ENCODE data around the gene NUDT6.

The NUDT6 gene

DNA sequence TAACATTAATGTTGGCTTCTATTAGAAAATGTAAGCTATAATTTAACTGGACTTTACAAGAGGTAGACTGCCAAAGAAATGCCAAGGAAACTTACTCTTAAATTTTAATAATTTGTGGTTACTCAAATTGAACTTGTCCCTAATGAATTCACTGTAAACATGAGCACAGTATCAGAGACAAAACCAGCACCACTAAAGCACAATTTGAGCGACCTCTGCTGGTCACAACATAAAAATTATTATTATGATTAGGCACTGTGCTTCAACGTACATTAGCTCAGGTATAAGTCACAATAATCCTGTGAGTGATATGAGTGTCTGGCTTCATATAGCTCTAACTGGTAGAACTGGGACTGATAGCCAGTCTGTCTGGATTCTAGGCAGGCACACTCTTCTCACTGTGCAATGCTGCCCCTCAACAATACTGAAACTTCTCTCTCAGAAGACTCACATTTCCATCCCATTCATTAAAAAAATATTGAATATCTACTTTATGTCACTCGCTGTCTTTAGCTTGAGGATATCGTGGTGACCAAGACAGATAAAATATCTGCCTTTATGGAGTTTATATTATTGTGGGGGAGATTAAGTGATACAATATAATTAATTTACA lies 8.0 kb downstream of the NUDT6 start:
- DNase-seq, result no peak

DNA sequence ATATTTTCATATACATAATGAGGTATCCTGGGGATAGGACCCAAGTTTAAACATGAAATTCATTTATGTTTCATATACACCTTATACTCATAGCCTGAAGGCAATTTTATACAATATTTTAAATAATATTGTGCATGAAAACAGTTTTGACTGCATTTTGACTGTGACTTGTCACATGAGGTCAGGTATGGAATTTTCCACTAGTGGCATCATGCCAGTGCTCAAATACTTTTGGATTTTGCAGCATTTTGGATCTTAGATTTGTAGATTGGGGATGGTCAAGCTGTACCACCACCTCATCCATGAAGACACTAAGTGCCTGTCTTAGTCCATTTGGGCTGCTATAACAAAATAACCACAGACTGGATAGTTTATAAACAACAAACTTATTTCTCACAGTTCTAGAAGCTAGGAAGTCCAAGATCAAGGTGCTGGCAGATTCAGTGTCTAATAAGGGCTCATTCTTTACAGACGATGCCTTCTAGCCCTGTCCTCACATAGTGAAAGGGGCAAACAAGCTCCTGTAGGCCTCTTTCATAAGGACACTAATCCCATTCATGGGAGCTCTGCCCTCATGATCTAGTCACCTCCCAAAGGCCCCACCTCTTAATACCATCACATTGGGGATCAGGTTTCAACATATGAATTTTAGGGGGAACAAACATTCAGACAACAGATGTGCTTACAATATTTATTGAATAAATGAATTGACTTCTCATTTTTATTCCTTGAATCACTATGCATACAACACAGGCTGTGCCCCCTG lies 9.4 kb downstream of the NUDT6 start:
- no peak for DNase-seq

DNA sequence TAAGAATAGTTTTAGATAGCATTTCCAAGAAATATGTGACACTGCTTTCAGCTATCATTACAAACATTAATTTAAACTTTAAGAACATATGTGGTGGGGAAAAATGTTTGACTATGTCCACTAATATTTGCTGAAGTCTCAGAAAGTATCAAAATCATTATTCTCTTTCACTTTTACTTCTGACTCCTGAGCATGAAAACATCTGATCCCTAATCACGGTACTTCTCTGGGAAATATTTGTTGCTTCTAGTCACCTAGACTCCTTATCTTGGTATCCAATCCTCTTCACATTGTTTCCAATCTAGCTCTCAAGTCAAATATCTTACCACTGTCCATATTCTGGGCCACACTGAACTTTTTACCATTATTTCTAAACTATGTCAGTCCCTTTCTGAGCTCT lies 10.8 kb downstream of the NUDT6 start:
- no peak for DNase-seq

DNA sequence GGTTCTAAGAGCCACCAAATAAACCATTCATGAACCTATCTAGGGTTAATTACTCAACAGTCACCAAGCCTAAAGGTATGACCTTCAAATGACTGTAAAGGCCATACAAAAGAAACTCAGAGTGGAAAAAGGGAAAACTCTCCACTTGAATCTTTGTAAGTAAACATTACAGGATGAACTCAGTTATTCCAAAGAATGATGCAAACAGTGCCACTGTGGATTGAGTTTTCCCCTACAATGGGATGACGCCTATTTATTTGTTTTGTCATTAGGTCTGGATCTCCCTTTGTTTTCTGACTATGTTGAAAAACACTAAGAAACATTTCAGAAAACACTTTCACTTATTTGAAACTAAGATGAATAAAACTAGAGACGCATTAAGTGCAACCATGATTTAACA lies 12.7 kb downstream of the NUDT6 start:
- DNase-seq, result no peak

DNA sequence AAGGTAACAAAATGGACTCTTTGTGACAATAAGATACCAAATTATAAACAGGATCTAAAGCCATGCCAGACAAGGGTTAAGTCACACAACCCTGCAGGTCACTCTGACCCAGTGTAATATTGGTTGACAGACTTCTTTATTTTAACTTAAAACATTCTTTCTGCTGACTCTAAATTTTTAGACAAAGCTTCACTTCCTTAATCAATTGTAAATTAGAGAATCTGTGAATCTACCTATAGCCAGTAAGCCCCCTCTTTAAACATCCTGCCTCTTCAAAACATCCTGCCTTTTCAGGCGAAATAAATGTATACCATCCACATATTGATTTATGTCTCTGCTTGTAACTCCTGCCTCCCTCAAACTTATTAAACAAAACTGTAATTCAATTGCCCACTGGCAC lies 14.2 kb downstream of the NUDT6 start:
- DNase-seq, result no peak

DNA sequence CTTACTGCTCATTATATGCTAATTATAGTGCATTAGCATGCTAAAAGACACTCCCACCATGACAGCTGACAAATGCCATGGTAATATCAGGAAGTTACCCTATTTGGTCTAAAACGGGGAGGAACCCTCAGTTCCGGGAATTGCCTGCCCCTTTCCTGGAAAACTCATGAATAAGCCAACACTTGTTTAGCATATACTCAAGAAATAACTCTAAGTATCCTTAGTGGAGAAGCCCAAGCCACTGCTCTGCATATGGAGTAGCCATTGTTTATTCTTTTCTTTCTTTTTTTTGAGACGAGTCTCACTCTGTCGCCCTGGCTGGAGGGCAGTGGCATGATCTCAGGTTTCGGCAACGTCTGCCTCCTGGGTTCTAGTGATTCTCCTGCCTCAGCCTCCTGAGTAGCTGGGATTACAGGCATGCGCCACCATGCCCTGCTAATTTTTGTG lies 15.5 kb downstream of the NUDT6 start:
- DNase-seq, result no peak

DNA sequence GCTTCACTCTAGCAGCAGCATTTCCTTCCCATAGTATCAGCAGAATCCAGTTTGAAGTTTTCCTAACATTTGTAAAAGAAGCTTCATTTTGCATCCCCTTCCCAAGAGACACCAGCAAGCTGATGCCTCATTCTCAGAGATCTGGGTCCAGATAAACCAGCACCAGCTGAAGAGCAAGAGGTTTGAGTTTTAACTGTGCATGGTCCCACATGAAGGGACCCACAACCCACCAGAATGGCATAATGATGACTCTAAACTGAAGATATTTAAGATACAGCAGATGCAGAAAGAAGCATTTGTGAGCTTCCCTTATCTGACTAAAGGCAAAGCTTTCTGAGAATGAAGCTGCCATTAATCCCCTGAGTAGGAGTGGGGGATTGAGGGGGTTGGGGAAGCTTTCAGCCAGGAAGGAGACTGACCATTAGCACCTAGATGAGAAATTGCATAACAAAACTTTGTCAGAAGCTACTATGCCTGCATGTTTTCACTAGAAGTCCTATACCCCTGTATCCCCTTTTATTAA lies 18.6 kb downstream of the NUDT6 start:
- DNase-seq, result no peak

DNA sequence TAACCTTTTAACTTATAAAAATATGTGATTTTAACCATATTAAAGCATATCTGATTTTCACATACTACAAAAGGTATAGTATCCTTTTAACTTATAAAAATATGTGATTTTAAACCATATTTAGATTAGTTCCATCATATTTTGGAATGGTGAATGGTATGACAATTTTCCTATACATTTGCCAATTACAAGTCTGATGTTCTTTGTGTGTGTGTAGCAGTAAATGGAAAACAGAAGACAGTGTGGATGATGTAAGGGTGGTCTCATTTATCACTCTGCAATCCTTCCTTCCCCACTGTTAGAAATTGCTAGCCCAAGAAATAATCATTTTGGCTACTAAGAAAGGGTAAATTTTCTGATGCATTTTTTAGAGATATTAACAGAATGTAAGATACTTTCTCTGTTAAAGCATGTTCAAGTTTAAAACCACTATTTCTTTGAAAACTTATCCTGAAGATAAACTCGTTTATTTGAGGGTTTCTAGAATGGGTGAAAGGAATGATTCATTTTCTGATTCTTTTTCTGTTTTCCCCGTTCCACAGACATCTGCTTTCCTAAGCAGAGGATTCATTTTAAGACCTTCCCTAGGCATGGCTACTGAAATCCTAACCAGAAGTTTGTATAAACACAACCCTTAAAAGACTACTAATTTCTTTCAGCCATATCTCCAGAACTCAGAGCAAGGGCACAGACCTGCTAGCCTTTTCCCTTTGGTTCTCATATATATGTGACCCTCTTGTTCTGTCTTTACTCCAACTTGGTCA lies 21.0 kb downstream of the NUDT6 start:
- no peak for DNase-seq

DNA sequence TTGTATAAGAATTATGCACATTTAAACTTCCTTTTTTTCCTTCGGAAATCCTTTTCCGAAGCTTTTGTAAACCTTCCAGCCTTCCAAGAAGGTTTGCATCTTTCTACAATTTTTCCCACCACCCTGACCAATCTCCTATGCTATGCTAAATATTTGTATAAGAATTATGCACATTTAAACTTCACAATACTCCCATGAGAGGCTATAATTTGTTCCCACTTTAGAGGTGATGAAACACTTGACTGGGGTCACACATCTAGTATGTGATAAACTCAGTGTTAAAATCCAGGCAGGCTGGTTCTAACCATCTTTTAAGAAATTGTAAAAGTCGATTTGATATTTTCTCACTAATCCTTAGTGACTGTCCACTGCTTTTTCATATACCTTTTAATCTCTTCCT lies 22.1 kb downstream of the NUDT6 start:
- no peak for DNase-seq

DNA sequence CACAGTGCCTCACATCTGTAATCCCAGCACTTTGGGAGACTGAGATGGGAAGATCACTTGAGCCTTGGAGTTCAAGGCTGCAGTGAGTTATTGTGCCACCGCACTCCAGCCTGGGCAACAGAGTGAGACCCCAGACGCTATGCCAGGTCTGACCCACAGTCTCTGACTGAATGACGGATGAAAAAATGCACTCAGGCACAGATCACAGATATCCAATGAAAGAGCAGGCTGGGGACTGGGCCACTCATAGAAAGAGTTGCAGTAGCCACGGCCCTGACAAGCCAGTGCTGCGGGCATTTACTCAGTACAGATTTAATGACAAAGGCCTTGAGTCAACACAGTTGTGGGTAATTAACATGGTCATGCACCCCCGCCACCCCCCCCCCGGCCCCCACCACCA lies 22.7 kb downstream of the NUDT6 start:
- DNase-seq, result no peak

DNA sequence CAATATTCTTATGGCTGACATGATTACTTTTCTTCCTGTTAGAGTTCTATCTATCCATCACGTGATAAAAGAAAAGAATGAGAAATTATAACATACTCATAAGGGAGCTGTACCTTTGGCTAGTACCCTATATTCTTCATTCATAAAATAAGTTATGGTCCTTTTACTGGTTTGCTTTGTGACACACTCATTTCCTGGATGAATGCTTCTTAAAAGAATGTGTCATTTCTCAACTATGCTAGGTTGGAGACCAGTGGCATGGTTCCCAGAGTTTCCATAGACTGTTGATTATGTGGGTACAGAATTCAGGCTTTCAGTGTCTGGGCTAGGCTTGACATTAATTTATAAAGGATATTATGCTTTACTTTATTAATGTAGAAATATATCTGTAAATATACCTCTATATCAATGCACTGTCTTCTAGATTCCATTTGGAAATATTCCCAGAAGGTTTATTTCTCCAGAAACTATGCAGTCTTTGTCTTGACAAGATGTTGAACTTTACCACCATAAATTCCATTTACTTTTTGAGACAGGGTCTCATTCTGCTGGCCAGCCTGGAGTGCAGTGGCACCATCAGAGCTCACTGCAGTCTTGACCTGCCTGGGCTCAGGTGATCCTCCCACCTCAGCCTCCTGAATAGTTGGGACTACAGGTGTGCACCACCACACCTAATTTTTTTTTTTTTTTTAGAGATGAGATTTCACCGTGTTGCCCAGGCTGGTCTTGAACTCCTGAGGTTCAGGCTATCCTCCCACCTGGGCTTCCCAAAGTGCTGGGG lies 23.8 kb downstream of the NUDT6 start:
- no peak for DNase-seq

DNA sequence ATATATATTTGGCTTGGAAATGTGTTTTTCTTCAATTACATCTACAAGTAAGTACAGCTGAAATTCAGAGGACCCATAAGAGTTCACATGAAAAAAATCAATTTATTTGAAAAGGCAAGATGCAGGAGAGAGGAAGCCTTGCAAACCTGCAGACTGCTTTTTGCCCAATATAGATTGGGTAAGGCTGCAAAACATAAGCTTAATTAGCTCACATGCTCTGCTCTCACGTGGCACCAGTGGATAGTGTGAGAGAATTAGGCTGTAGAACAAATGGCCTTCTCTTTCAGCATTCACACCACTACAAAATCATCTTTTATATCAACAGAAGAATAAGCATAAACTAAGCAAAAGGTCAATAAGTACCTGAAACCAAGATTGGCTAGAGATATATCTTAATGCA lies 26.1 kb downstream of the NUDT6 start:
- DNase-seq, result no peak

DNA sequence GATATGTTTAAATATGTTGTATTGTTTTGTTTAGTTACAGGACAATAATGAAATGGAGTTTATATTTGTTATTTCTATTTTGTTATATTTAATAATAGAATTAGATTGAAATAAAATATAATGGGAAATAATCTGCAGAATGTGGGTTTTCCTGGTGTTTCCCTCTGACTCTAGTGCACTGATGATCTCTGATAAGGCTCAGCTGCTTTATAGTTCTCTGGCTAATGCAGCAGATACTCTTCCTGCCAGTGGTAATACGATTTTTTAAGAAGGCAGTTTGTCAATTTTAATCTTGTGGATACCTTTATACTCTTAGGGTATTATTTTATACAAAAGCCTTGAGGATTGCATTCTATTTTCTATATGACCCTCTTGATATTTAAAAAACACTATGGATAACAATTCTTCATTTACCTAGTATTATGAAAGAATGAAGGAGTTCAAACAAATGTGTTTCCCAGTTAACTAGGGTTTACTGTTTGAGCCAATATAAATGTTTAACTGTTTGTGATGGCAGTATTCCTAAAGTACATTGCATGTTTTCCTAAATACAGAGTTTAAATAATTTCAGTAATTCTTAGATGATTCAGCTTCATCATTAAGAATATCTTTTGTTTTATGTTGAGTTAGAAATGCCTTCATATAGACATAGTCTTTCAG lies 26.9 kb downstream of the NUDT6 start:
- DNase-seq, result no peak

DNA sequence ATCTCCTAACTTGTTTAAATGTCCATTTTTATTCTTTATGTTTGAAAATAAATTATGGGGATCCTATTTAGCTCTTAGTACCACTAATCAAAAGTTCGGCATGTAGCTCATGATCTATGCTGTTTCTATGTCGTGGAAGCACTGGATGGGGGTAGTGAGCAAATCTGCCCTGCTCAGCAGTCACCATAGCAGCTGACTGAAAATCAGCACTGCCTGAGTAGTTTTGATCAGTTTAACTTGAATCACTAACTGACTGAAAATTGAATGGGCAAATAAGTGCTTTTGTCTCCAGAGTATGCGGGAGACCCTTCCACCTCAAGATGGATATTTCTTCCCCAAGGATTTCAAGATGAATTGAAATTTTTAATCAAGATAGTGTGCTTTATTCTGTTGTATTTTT lies 27.6 kb downstream of the NUDT6 start:
- DNase-seq, result no peak

DNA sequence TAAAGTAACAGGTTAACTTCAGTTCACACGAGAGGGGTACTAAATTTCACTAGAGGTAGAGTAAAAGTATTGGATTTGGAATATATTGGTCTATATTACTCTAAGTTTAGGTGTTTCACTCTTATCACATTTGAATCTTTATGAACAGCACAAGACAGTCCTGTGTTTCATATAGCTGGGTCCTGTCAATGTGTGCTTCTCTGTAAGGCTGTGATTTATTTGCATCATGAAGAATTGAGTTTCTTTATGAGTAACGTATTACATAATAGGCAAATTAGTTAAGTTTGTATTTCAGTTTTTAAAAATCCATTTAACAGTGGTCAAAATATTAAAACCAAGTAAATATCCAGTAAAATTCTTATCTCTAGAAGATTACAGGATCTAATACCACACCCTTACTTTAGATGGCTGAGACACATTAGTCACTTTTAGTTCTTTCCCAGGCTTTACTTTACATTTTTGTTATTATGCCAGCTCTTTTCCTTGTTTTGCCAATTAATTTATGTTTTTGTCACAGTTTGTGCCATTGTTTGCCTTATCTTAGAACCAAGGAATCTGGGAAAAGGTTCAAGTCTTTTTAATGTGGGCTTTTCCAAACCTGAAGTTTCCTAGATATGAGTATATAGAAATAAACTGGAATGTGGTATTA lies 32.1 kb downstream of the NUDT6 start:
- no peak for DNase-seq

DNA sequence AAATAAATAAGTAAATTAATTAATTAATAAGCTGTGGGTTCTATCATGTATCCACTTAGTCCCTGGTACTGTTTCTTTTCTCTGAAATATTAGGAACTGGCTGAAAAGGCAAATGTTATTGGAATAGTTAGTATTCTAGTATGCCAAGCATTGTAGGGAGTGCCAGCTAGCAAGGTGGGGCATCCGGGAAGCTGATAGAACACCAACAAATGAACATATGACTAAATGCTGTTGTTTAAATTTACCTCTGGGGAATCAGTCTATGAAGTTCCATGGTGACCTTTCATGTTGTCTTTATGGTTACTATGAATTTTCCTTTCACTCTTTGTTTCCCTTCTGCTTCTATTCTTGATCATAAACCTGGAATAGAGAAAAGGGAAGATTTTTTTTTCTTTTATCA lies 32.7 kb downstream of the NUDT6 start:
- DNase-seq, result no peak

DNA sequence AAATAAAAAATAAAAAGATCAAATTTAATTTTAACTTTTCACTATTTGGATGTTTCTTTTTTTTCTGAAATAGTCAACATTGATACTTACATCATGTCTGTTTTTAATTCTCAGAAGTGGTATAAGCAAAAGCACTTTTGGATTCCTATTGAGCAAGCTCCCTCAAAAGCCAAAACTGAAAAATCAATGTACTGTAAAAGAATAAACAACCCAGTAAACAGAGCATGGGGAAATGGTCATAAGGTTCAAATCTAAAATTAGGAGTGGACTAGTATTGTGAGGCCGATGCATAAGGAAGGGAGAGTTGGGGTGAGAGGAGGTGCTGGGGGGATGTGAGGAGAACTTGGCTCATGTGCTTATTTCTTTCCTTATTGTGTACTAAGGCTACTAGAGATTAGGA lies 37.9 kb downstream of the NUDT6 start:
- DNase-seq, result no peak

DNA sequence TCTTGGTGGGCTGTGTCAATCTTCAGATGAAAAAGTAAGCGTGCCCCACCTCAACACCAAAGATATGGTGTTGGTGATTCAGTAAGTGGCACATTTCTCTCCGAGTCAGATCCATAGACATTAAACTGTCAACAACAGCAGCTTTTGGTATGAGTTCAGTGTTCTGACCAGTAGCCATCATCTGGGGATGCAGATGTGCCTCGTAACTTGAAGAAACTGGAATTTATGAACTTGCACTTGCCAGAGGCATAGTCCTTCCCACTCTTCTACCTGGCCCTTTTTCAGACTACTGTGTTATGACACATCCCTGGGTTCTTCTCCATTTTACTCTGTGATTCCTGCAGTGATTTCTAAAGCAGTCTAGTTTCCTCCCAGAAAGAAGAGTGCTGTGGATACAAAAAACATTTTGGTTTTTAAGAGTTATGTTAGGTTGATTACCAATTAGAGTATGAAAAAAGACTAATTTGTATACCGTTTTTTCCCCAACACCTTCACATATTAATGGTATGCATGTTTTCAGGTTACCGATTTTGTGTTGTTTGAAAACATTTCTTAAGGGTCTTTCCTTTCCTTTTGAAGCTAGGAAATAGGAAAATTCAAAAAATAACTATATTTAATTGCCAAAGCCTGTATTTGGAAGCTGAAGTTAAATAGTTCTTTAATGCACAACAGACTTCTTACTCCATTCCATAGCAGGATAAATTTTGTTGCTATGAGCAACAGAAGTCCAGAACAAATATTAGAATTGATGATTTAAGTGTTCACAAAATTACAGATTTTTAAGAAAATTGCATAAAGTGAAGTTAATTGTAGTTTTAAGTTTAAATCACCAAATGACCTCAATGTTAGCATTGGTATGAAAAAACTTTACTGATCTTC lies 39.3 kb downstream of the NUDT6 start:
- DNase-seq, result no peak

DNA sequence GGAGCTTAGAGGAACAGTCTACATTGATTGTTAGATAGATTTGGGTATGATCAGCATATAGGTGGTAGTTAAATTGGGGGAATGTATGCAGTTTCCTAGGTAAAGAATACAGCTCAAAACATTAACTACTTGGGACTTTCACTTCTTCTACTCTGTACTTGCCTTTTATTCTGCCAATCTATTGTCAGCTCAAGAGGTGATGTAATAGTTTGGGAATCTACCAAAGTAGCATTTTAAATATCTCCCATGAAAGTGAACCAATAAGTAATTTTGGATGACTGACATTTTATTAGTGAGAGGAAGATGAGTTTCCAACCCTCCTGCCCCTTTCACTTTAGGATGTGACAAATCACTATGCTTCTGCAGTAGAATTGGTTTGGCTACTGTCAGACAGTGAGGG lies 43.4 kb downstream of the NUDT6 start:
- DNase-seq, result no peak

DNA sequence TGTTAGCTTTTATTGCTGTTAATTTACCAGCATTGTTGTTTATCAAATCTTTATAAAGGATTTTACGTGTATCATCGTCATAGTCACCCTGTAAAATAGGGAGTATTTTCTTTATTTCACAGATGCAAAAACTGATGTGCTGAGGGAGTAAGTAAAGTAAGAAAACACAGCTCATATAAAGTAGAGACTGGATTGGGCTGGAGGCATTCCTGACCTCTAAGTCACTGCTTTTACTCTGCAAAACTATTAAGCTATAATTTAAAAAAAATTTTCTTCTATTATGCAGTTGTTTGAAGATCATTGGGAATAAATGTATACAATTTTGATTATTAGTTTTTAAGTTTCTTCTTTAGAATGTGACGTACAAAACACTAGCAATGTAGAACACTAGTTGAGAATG lies 45.9 kb downstream of the NUDT6 start:
- no peak for DNase-seq

DNA sequence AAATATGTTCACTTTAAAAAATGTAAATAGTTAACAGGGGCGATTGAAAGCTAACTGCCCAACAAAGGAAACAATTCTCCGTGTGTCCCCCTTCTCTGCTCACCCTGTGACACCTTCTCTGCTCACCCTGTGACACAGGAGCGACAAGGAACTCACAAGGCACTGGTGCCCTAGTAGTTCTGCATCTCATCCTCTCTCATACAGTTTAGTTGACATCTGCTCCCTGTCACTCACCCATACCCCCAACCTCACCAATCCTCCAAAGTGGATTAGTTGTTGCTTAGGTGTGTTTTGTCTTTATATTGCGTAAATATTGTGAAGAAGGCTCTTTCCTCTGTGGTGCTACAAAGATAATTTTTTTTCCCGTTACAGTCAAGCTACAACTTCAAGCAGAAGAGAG lies 46.4 kb downstream of the NUDT6 start:
- DNase-seq, result no peak

Measured in NCI-H2171 (cell line).